SH-SY5Y (cell line): Measurements from ENCODE around the gene PHACTR2.

Source experiments
- GATA2 ChIP-seq: IDR thresholded peaks from 2 replicates; pipeline ENCODE4 v1.6.1; 2011; ENCODE audit warnings: mild to moderate bottlenecking, low read depth, low read length
- GATA3 ChIP-seq: IDR thresholded peaks from 2 replicates; pipeline ENCODE4 v1.6.1; 2011; ENCODE audit warnings: low read depth, mild to moderate bottlenecking, low read length, moderate library complexity

DNA sequence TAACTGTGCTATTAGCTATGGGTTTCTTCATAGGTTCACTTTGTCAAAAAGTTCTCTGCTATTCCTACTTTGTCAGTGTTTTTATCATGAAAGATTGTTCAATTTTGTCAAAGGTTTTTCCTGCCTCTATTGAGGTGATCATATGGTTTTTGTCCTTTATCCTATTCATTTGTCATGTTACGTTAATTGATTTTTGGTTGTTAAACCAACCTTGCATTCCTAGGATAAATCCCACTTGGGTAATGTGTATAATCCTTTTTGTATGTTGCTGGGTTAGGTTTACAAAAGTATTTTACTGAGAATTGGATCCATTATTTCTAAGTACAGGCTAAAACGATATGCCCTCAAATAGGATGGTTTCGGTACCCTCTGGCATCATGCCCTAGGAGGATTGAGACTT lies 5.0 kb downstream of the PHACTR2 start:
- TF ChIP-seq GATA2 (no peak), GATA3 (no peak)
